Measurements from ENCODE around the gene GPR135.

The GPR135 gene

GRCh38 chr14:59465316-59466135 is at the start of gene GPR135:
Gene GPR135, minus strand, starts transcription at chr14:59465380. Its CDS starts 154 bp downstream, at chr14:59465226.
- DNase-seq (ENCODE audit: low read depth) = peak; percentile 20
- TF ChIP-seq CTCF (conservative IDR thresholded peaks at IDR 0.05; ENCODE audit: control insufficient read depth, insufficient read depth, low read depth, low read length) = no peak
- peak within 1 kb of the TSS; percentile 43 for H3K4me3 ChIP-seq (ENCODE audit: control insufficient read depth, low read depth, low read length)

GRCh38 chr14:59511916-59512575 is 46.9 kb upstream of the GPR135 start:
- TF ChIP-seq CTCF (conservative IDR thresholded peaks at IDR 0.05; ENCODE audit: control insufficient read depth, insufficient read depth, low read depth, low read length) = peak; percentile 59
- no peak for DNase-seq (ENCODE audit: low read depth)
- no peak overlapping the region for H3K4me3 ChIP-seq (ENCODE audit: control insufficient read depth, low read depth, low read length)

- TF ChIP-seq CTCF (conservative IDR thresholded peaks at IDR 0.05; ENCODE audit: control insufficient read depth, insufficient read depth, low read depth, low read length) = no peak
- no peak for DNase-seq (ENCODE audit: low read depth)
- no peak overlapping the region for H3K4me3 ChIP-seq (ENCODE audit: control insufficient read depth, low read depth, low read length)
Measured at GRCh38 chr14:59510966-59511365, 45.8 kb upstream of the GPR135 start.

- no peak for TF ChIP-seq CTCF (conservative IDR thresholded peaks at IDR 0.05; ENCODE audit: control insufficient read depth, insufficient read depth, low read depth, low read length)
Measured at GRCh38 chr14:59510001-59510400, 44.8 kb upstream of the GPR135 start.

GRCh38 chr14:59509101-59509500 is 43.9 kb upstream of the GPR135 start:
- DNase-seq (ENCODE audit: low read depth) = no peak
- no peak for TF ChIP-seq CTCF (conservative IDR thresholded peaks at IDR 0.05; ENCODE audit: control insufficient read depth, insufficient read depth, low read depth, low read length)
- H3K4me3 ChIP-seq (ENCODE audit: control insufficient read depth, low read depth, low read length) = no peak overlapping the region

More at GRCh38 chr14:59510001-59510400, 44.8 kb upstream of the GPR135 start:
- DNase-seq (ENCODE audit: low read depth) = no peak
- no peak overlapping the region for H3K4me3 ChIP-seq (ENCODE audit: control insufficient read depth, low read depth, low read length)

- DNase-seq (ENCODE audit: low read depth) = no peak
- no peak overlapping the region for H3K4me3 ChIP-seq (ENCODE audit: control insufficient read depth, low read depth, low read length)
Measured at GRCh38 chr14:59507752-59508103, 42.5 kb upstream of the GPR135 start.

More at GRCh38 chr14:59507752-59508103, 42.5 kb upstream of the GPR135 start:
- TF ChIP-seq CTCF (conservative IDR thresholded peaks at IDR 0.05; ENCODE audit: control insufficient read depth, insufficient read depth, low read depth, low read length) = no peak

Measured in fibroblast of mammary gland (primary cell).